Measurements from ENCODE around the gene NELL1.

Gene NELL1

DNA sequence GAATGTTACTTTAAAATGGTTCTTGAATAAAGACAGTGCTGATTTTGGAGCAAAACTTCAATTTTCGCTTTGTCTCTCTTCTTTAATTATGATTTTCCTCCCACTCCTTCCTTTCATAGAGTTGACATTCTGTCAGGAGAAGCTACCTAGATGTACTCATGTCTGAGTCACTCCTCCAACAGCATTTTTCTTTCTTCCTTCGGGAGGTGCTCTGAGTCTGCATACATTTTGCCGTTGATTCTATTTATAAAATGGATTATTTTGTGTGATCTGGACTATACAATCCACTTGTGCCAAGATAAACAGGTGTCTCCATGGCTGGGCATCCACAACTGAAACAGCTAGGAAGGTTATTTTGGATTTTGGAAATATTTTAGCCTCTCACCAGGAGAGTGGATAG lies 935.2 kb downstream of the NELL1 start:
- H3K9me3 ChIP-seq (ENCODE audit: control insufficient read depth, low read length) = no peaks in the 10 kb centered on the region
- no peaks in the 10 kb centered on the region for H3K36me3 ChIP-seq (ENCODE audit: control insufficient read depth, insufficient read depth, low read length)
- 100% methylated on average over 1 of the region's 3 CpGs; no CpG with 5 or more reads in 1 of the 2 experiments for WGBS, 2 experiments (ENCODE audit: insufficient coverage in 2 of 2)
- no peaks in the 10 kb centered on the region for H3K4me1 ChIP-seq (ENCODE audit: control insufficient read depth, insufficient read depth, low read length, poor library complexity, severe bottlenecking)
- H3K27ac ChIP-seq (ENCODE audit: low read depth, low read length, severe bottlenecking) = no peak overlapping the region
- H3K4me3 ChIP-seq (ENCODE audit: extremely low read depth, insufficient read depth, low read length, poor library complexity, severe bottlenecking) = no peak overlapping the region

DNA sequence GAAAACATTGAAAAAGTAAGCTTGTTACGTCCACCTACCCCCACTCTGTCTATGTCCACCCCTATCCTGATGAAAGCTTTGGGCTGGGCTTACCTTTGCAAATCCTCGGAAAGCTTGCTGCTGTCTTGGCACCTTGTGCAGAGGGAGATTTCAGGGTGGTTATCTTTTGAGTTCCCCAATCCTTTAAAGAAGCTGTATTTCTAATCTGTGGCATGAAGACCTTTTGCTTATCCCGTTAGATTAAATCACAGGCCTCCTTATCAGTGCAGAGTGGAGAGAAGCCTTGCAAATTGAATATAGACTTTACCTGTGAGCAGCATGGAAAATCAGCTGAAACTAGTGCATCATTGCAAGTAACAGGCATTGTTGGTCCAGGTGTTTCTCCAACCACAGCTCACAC lies 942.9 kb downstream of the NELL1 start:
- no peaks in the 10 kb centered on the region for H3K4me1 ChIP-seq (ENCODE audit: control insufficient read depth, insufficient read depth, low read length, poor library complexity, severe bottlenecking)
- H3K9me3 ChIP-seq (ENCODE audit: control insufficient read depth, low read length) = no peaks in the 10 kb centered on the region
- H3K4me3 ChIP-seq (ENCODE audit: extremely low read depth, insufficient read depth, low read length, poor library complexity, severe bottlenecking) = no peak overlapping the region
- 67% methylated on average over 1 of the region's 3 CpGs; no CpG with 5 or more reads in 1 of the 2 experiments for WGBS, 2 experiments (ENCODE audit: insufficient coverage in 2 of 2)
- no peaks in the 10 kb centered on the region for H3K36me3 ChIP-seq (ENCODE audit: control insufficient read depth, insufficient read depth, low read length)
- H3K27ac ChIP-seq (ENCODE audit: low read depth, low read length, severe bottlenecking) = no peak overlapping the region

DNA sequence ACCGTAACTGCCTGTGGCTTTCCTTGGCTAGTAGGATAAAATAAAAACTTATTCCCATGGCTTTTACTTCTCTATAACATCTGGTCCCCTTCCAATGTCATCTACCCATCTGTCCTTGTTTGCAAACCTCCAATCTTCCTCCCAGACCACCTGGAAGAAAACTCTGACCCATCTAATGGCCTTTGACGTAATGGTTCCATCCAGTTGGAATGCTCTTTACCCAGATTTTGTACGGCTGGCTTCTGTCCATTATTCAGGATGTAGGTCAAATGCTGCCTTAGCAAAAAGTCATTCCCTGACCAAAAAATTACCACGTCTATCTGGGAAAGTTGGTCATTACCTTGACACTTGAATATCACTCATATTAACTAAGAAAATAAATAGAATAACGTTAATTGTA lies 945.6 kb downstream of the NELL1 start:
- no peaks in the 10 kb centered on the region for H3K4me1 ChIP-seq (ENCODE audit: control insufficient read depth, insufficient read depth, low read length, poor library complexity, severe bottlenecking)
- H3K4me3 ChIP-seq (ENCODE audit: extremely low read depth, insufficient read depth, low read length, poor library complexity, severe bottlenecking) = no peak overlapping the region
- no peak overlapping the region for H3K27ac ChIP-seq (ENCODE audit: low read depth, low read length, severe bottlenecking)
- H3K36me3 ChIP-seq (ENCODE audit: control insufficient read depth, insufficient read depth, low read length) = no peaks in the 10 kb centered on the region
- WGBS, 2 experiments (ENCODE audit: insufficient coverage in 2 of 2) = 83 to 93% methylated on average over 2 of the region's 5 CpGs
- no peaks in the 10 kb centered on the region for H3K9me3 ChIP-seq (ENCODE audit: control insufficient read depth, low read length)

DNA sequence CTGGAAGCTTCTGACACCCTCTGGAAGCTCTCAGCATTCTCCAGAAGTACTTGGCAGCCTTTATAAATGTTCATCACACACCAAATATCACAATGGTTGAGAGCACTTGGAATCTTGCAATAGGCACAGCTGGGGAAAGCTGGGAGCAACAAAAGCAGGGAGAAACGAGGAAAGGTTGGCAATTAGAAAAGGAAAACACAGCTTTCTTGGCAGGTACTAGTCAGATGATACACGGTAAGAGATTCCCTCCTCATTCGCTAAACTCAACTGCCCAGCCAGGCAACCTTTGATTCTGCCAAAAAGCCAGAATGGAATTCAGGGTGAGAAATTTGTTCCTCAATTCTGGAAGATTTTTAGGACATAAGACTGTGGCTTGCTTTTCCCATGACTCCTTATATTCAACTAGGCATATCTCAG lies 946.6 kb downstream of the NELL1 start:
- Histone ChIP-seq H3K4me1 (ENCODE audit: control insufficient read depth, insufficient read depth, low read length, poor library complexity, severe bottlenecking) (no peaks in the 10 kb centered on the region), H3K27ac (ENCODE audit: low read depth, low read length, severe bottlenecking) (no peak overlapping the region), H3K36me3 (ENCODE audit: control insufficient read depth, insufficient read depth, low read length) (no peaks in the 10 kb centered on the region), H3K9me3 (ENCODE audit: control insufficient read depth, low read length) (no peaks in the 10 kb centered on the region), H3K4me3 (ENCODE audit: extremely low read depth, insufficient read depth, low read length, poor library complexity, severe bottlenecking) (no peak overlapping the region)
- WGBS, 2 experiments (ENCODE audit: insufficient coverage in 2 of 2) = 60 to 85% methylated on average over 1 to 3 of the region's 3 CpGs

- Histone ChIP-seq H3K27ac (ENCODE audit: low read depth, low read length, severe bottlenecking) (no peak overlapping the region), H3K4me1 (ENCODE audit: control insufficient read depth, insufficient read depth, low read length, poor library complexity, severe bottlenecking) (no peaks in the 10 kb centered on the region), H3K4me3 (ENCODE audit: extremely low read depth, insufficient read depth, low read length, poor library complexity, severe bottlenecking) (no peak overlapping the region), H3K36me3 (ENCODE audit: control insufficient read depth, insufficient read depth, low read length) (no peaks in the 10 kb centered on the region), H3K9me3 (ENCODE audit: control insufficient read depth, low read length) (no peaks in the 10 kb centered on the region)
- whole genome bisulfite sequencing, 2 experiments (ENCODE audit: insufficient coverage in 2 of 2) = 83% methylated on average over 1 of the region's 1 CpG; no CpG with 5 or more reads in 1 of the 2 experiments
Observed at GRCh38 chr11:21622566-21622965, 953.2 kb downstream of the NELL1 start.

GRCh38 chr11:21622995-21623394 lies 953.6 kb downstream of the NELL1 start:
- Histone ChIP-seq H3K9me3 (ENCODE audit: control insufficient read depth, low read length) (no peaks in the 10 kb centered on the region), H3K27ac (ENCODE audit: low read depth, low read length, severe bottlenecking) (no peak overlapping the region), H3K36me3 (ENCODE audit: control insufficient read depth, insufficient read depth, low read length) (no peaks in the 10 kb centered on the region), H3K4me1 (ENCODE audit: control insufficient read depth, insufficient read depth, low read length, poor library complexity, severe bottlenecking) (no peaks in the 10 kb centered on the region), H3K4me3 (ENCODE audit: extremely low read depth, insufficient read depth, low read length, poor library complexity, severe bottlenecking) (no peak overlapping the region)
- 79 to 93% methylated on average over 2 of the region's 3 CpGs for WGBS, 2 experiments (ENCODE audit: insufficient coverage in 2 of 2)

Data from mesodermal cell (in vitro differentiated cells).